Measurements from ENCODE around the gene COBL.

Gene COBL

DNA sequence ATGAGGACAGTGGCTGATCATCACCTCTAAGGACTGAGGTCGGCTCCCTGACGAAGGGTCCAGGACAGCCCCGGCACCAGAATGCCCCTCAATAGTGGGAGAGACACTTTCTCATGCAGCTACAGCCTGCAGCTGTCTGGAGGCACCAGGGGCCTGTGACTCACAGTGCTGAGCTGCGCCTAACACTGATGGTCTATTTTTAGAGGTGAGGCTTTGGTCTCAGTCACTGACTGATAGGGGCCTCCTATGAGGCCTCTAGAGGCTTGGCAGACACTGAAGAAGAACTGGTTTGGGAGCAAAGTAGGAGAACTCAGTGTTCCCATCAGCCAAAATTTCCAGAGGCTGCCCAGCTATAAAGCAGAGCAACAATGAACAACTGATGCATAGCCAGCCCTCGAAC is 130.1 kb downstream of the COBL start:
- no peak for DNase-seq

GRCh38 chr7:51182636-51183166 is 133.9 kb downstream of the COBL start:
- DNase-seq, result no peak

DNA sequence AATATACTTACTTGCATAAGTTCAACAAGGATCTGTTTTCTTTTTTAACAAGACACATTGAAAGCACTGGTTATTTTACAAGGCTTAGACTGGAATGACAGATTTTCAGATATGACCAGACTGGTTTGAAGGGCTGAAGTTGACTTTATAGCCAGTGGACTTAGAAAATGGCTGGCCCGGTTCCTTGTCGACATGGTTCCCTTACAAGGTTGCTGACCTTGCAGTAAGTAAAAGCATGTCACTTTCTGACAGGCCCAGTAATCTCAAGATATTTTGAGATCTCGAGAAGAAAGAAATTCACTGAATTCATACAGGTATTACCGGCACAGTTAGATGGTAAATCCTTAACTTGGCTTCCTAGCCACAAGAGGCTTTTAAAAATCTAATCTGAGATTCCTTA is 136.5 kb downstream of the COBL start:
- no peak for DNase-seq

DNA sequence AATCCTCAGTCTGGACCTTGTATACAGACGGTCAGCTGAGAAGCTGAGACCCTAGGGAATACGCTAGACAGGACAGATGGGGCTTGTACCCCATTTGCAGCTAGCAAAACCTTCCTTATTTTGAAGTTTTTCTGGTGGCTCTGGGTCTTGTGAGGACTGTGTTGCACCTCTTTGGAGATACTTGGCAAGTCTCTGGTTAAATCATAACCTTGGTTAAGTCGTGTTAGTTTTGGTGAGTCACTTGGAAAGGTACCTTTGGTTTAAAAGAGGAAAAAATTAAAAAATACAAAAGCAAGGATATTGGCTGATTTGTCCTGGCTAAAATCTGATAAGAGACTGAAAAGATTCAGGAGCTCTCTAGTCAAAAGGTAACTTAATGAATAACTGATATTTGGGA is 140.6 kb downstream of the COBL start:
- no peak for DNase-seq

DNA sequence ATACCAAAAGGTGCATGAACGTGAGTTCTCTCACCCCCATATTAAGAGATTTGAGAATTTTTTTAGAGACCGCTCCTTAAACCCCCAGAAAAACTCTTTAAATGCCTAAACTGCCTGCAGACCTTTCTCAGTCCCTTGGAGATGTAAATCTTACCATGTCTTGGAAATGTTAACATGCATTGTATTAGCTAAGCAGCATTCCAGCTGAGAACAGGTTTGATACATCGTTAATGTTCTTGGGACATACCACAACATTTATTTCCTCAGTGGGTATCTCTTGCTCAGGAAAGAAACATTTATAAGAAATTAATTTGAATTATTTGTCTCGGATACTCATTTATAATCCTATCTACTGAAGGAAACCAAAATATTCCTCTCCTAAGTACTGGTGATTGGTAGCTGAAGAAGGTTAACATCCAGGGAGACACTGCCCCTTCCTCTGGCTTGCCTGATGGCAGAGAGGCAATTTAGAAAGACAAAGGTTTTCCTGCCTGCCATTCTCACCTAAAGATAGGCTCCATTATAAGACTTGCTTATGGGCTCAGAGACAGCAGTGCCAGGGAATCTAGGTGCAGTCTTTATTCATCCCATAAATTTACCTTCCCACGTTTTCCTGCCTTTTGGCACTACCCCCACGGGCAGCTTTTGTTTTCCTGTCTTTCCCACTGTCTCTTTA is 141.2 kb downstream of the COBL start:
- no peak for DNase-seq

DNA sequence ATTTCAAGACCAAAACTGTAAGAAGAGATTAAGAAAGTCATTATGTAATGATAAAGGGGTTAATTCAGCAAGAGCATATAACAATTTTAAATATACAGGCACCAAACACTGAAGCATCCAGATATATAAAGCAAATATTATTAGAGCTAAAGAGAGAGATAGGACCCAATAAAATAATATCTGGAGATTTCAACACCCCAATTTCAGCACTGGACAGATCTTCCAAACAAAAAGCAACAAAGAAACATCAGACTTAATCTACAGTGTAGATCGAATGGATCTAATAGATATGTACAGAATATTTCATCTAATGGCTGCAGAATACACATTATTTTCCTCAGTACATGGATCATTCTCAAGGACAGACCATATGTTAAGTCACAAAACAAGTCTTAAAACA is 151.3 kb downstream of the COBL start:
- DNase-seq, result no peak

- peak; percentile 37 for DNase-seq
Observed at GRCh38 chr7:51162724-51163329, 153.8 kb downstream of the COBL start.

DNA sequence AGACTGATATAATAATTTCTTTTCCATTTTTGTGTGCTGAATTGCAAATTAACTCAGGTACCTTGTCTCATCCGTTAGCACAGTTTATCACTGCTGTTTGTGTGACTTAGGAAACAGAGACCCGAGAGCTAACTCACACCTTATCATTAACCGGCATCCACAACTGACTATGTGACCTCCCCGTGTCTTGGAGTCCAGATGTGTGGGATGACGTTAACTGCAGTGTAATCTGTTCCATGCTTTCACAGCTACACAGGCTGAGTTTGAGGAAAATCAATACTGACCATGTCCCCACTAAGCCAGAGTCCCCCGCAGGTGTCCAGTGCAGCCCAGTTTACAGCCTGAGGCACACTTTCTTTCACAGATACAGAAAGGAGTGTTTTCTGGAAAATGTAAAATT is 154.7 kb downstream of the COBL start:
- DNase-seq, result no peak

DNA sequence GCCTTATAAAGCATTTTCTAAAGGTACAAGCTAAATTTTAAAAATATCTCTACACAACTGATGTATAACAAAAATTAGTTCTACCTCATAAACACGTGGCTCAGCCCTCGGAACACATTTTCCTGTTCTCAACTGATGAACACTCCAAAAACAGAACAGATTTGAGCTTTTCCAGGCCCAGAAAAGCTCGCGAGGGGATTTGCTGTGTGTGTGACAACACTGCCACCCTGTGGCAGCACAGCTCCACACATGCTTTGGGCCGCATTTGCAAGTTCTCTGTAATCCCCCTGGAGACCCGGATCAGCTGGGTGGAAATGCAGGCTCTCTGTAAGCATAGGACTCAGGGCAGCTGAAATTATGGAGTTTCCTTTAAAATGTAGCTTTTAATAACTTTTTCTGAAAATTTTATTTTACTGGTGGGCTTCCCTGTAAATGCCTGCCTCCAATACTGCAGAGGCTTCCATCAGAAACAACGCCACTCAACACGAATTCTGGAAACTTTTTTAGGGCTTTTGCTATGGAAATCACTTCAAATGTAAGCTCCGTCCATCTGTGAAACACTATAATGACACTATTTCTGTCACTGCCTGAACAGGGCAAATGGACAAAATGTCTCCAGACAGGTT is 155.5 kb downstream of the COBL start:
- no peak for DNase-seq

- DNase-seq, result no peak
Observed at GRCh38 chr7:51160411-51160810, 156.2 kb downstream of the COBL start.

GRCh38 chr7:51158742-51159445 is 157.7 kb downstream of the COBL start:
- DNase-seq, result no peak

DNA sequence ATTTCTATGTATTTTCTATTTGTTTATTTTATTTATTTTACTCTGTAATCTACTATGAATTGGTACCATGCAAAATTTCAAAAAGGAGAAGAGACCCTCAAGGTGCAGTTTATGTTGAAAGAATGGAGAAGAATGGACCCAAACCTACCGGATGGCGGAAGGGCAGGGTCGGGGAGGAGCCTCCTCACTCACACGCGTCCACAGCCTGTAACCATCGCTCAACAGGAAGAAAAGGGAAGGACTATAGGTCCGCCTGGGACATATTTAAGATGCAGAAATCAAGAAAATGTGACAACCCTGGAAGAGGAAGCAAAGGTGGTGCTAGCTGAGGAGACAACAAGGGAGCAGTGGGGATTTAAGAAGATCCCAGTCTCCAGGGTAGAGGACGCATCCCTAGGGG is 158.4 kb downstream of the COBL start:
- DNase-seq, result no peak

GRCh38 chr7:51154201-51154600 is 162.4 kb downstream of the COBL start:
- no peak for DNase-seq

GRCh38 chr7:51152706-51153200 is 163.9 kb downstream of the COBL start:
- no peak for DNase-seq

- no peak for DNase-seq
Observed at GRCh38 chr7:51151455-51151854, 165.2 kb downstream of the COBL start.

DNA sequence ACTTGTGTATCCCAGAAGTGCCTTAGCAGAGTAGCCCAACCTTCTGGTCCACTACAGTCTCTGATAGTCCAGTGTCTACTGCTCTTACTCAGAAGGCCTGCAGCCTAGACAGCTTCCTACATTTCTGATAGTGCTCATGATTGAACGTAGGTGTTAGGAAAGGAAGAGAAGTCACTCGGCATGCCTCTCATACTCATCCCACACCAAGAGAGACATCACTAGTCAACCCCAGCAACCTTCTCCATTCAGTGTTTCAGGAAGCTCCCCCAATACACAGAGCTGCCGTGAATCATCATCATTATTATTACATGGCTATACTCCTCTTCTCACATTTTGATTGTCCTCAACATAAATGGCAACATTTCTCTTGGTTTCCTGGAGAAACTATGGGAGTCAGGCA is 166.4 kb downstream of the COBL start:
- no peak for DNase-seq

GRCh38 chr7:51148216-51148615 is 168.4 kb downstream of the COBL start:
- DNase-seq, result no peak

DNA sequence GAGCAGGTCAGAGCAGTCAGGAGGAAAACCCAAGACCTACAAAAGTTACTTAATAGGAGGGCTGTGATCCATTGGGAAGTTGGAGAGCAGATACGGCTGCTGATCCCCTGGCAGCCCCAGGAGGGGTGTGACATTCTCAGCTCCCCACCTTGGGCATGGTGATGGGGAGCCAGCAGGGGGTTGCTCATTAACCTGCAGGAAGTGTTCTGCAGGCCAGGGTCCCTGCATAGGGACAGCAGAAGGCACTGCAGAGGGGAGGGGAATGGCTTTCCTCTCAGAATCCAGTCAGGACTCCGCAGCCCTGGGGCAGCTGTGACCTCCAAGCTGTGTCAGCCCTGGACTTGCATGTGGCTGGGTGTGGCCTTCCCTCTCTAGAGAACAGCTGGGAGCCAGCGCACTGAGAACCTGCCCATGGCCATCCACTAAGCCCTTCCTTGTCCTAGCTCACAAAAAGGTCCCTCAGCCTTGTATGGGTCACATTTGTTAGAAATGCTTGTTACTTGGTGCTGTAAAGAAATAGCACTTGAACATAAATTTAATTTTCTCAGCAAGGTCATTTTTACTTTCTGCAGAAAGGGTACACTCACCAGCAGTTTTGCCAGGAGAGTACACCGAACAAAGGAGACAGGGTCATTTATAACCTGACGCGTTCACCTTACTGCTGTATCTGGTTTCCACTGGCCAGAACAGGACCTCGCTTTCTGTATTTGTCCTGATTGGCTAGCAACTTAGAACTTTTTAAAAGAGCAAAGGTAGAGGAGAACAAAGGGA is 169.6 kb downstream of the COBL start:
- no peak for DNase-seq

GRCh38 chr7:51144178-51144577 is 172.4 kb downstream of the COBL start:
- no peak for DNase-seq

DNA sequence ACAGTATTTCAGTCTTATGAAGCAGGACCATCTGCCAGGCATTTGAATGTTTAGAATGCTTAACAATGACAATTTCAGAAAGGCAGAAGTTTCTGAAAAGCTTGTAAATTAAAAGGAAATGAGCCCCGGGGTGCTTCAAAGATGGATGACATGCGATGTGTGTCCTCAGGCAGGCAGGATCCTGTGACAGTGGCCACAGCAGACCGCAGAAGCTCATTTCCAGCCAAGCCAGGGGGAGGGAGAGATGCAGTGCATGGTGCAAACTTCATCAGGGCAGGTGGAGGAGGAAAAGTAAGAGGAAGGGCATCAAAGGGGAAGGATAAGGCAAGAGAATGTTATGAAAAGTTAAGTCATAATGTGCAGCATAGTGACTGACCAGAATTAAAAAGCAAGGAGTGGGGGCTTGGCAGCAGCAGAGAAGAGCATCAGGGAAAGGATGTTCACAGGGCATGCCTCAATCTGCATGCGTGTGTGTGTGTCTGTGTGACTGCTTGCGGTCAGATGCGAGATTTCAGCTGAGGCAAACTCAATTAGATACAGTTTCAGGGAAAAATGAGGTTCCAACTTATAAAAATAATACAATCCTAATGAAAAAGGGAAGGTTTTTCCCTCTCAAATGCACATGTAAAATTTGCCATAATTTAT is 173.7 kb downstream of the COBL start:
- DNase-seq, result no peak

DNA sequence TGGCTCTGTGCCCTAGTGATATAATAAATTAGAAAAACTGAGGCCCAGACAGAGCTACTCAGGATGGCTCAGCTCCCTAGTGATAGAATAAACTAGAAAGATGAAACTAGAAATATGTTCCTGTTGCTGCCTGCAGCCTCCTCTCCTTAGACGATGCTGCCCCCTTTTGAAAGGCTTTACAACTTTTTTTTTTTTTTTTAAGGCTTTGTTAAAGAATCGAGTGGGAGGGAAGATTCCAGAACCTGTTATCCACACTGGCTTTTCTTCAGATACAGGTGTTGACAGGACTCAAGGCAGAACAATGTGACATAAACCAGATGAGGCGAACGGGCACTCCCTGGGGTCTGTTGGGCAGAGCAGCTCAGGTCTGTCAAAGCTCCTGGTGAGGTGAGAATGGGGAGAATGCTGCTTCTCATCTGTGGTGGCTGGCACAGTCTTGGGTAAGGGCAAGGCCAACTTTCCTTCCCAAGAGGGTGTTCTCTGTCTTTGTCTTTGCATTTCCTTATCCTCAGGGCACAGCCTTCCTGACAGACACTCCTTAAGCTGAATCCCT is 175.1 kb downstream of the COBL start:
- DNase-seq, result no peak
